ENCODE measurements around the gene SLC5A2. TPM values are rescaled to one million over a fixed set of nuclear protein-coding genes. Genes with fewer than 3 reads are reported as not detected.

SLC5A2 gene
- total RNA-seq, 1 donor from 2014 or later = not detected

DNA sequence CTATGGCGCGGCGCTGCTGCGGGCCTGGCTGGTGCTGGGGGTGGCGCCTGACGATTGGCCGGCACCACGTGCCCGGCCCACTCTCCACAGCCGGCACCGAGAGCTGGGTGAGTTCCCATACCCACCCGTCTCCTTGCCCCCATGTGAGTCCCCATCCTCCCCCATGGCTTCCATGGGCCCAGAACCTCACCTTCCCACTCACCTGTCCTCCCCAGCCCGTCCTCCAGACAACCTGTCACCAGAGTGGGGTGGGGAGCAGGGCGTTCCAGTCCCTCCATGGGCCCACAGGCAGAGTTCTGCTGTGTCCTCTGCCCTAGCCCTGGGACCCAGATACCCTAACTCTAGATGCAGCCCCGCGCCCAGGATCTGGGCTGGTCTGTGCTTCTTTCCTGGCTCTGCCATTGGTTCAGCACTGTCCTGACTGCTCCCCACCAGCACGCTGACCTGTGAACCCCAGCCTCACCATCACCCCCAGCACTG is 18.1 kb upstream of the SLC5A2 start:
- H3K9me3 Mint-ChIP-seq (ENCODE audit: unreplicated experiment) = peaks cover 10% of the 10 kb centered on the region
- no peak overlapping the region for H3K27ac Mint-ChIP-seq (ENCODE audit: unreplicated experiment)
- H3K4me1 Mint-ChIP-seq (ENCODE audit: low read depth, unreplicated experiment) = peaks cover 3% of the 10 kb centered on the region
- H3K27me3 Mint-ChIP-seq (ENCODE audit: unreplicated experiment) = peaks cover 4% of the 10 kb centered on the region
- H3K4me3 Mint-ChIP-seq (ENCODE audit: unreplicated experiment) = no peak overlapping the region
- no peaks in the 10 kb centered on the region for H3K36me3 Mint-ChIP-seq (ENCODE audit: unreplicated experiment)
- TF ChIP-seq, protein P1, sequence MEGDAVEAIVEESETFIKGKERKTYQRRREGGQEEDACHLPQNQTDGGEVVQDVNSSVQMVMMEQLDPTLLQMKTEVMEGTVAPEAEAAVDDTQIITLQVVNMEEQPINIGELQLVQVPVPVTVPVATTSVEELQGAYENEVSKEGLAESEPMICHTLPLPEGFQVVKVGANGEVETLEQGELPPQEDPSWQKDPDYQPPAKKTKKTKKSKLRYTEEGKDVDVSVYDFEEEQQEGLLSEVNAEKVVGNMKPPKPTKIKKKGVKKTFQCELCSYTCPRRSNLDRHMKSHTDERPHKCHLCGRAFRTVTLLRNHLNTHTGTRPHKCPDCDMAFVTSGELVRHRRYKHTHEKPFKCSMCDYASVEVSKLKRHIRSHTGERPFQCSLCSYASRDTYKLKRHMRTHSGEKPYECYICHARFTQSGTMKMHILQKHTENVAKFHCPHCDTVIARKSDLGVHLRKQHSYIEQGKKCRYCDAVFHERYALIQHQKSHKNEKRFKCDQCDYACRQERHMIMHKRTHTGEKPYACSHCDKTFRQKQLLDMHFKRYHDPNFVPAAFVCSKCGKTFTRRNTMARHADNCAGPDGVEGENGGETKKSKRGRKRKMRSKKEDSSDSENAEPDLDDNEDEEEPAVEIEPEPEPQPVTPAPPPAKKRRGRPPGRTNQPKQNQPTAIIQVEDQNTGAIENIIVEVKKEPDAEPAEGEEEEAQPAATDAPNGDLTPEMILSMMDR (IDR thresholded peaks at IDR 0.05; ENCODE audit: partially characterized antibody, unreplicated experiment) = no peak
- no peak for DNase-seq

DNA sequence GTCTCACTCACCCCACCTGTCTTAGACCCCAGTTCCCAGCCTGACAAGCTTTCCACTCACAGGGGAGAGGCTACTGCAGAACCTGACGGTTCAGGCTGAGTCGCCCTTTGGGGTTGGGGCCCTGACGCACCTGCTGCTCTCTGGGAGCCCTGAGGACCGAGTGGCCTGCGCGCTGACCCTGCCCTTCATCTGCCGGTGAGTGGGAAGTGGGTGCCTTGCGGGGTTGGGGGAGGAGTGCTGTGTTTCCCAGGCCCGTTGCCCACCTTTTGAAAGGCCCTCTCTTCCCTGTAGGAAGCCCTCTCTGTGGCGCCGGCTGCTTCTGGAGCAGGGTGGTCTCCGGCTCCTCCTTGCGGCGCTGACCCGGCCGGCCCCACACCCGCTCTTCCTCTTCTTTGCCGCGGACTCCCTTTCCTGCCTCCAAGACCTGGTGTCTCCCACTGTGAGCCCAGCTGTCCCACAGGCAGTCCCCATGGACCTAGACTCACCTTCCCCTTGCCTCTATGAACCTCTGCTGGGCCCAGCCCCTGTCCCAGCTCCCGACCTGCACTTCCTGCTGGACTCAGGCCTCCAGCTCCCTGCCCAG is 17.0 kb upstream of the SLC5A2 start:
- DNase-seq = no peak
- TF ChIP-seq, protein P1 (IDR thresholded peaks at IDR 0.05; ENCODE audit: partially characterized antibody, unreplicated experiment) = no peak
- peaks cover 6% of the 10 kb centered on the region for H3K9me3 Mint-ChIP-seq (ENCODE audit: unreplicated experiment)
- H3K4me1 Mint-ChIP-seq (ENCODE audit: low read depth, unreplicated experiment) = no peaks in the 10 kb centered on the region
- no peak overlapping the region for H3K27ac Mint-ChIP-seq (ENCODE audit: unreplicated experiment)
- no peaks in the 10 kb centered on the region for H3K36me3 Mint-ChIP-seq (ENCODE audit: unreplicated experiment)
- H3K27me3 Mint-ChIP-seq (ENCODE audit: unreplicated experiment) = peaks cover 2% of the 10 kb centered on the region
- H3K4me3 Mint-ChIP-seq (ENCODE audit: unreplicated experiment) = no peak overlapping the region

DNA sequence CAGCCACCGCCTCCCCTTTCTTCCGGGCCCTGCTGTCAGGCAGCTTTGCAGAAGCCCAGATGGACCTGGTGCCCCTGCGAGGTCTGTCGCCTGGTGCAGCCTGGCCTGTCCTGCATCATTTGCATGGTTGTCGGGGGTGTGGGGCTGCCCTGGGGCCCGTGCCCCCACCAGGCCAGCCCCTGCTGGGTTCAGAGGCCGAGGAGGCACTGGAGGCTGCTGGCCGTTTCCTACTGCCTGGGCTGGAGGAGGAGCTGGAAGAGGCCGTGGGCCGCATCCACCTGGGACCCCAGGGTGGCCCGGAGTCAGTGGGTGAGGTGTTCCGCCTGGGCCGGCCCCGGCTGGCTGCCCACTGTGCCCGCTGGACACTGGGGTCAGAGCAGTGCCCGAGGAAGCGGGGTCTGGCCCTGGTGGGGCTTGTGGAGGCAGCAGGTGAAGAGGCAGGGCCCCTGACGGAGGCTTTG is 16.5 kb upstream of the SLC5A2 start:
- peaks cover 4% of the 10 kb centered on the region for H3K9me3 Mint-ChIP-seq (ENCODE audit: unreplicated experiment)
- no peak overlapping the region for H3K27ac Mint-ChIP-seq (ENCODE audit: unreplicated experiment)
- H3K27me3 Mint-ChIP-seq (ENCODE audit: unreplicated experiment) = peaks cover 6% of the 10 kb centered on the region
- no peak overlapping the region for H3K4me3 Mint-ChIP-seq (ENCODE audit: unreplicated experiment)
- peaks cover 5% of the 10 kb centered on the region for H3K4me1 Mint-ChIP-seq (ENCODE audit: low read depth, unreplicated experiment)
- peaks cover 4% of the 10 kb centered on the region for H3K36me3 Mint-ChIP-seq (ENCODE audit: unreplicated experiment)
- no peak for DNase-seq
- TF ChIP-seq, protein P1 (IDR thresholded peaks at IDR 0.05; ENCODE audit: partially characterized antibody, unreplicated experiment) = no peak

DNA sequence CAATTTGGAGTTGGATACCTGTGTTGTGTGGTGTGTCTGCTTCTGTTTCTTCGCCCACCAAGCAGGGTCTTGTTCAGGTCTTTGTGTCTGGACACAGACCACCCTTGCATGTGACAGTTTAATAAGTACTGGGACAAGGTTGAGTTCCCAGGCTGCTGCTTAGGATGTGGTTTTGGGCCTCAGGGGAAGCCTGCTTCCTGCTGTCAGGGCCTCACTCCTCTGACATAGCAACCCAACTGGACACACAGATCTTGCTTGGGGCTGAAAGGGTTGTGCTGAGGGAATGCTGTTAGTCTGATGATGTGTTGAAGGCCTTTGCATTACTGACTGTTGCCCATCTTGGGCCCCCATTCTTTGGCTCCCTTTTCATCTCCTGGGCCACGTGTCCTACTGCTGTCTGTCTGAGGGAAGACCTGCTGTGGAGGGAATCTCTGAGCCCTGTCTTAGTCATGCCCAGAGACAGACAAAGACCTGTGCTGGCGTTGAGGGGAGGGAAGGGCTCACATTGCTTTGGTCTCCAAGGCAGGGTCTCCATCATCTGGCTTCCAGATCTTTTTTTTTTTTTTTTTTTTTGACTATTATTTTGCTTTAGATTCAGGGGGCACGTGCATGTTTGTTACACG is 15.7 kb upstream of the SLC5A2 start:
- Mint-ChIP-seq H3K36me3 (ENCODE audit: unreplicated experiment) (peaks cover 4% of the 10 kb centered on the region), H3K9me3 (ENCODE audit: unreplicated experiment) (peaks cover 4% of the 10 kb centered on the region), H3K4me3 (ENCODE audit: unreplicated experiment) (no peak overlapping the region), H3K4me1 (ENCODE audit: low read depth, unreplicated experiment) (peaks cover 8% of the 10 kb centered on the region), H3K27ac (ENCODE audit: unreplicated experiment) (no peak overlapping the region), H3K27me3 (ENCODE audit: unreplicated experiment) (peaks cover 6% of the 10 kb centered on the region)
- TF ChIP-seq, protein P1 (IDR thresholded peaks at IDR 0.05; ENCODE audit: partially characterized antibody, unreplicated experiment) = no peak
- no peak for DNase-seq

DNA sequence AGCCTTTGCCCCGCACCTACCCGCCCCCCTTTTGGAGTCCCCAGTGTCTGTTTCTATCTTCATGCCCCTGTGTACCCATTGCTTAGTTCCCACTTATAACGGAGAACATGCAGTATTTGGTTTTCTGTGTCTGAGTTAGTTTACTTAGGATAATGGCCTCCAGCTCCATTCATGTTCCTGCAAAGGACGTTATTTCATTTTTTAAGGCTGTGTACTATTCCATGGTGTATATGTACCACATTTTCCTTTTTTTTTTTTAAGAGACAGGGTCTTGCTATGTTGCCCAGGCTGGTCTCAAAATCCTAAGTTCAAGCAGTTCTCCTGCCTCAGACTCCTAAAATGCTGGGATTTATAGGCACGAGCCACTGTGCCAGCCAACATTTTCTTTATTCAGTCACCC is 15.1 kb upstream of the SLC5A2 start:
- Mint-ChIP-seq H3K27ac (ENCODE audit: unreplicated experiment) (no peak overlapping the region), H3K4me1 (ENCODE audit: low read depth, unreplicated experiment) (peaks cover 8% of the 10 kb centered on the region), H3K27me3 (ENCODE audit: unreplicated experiment) (peaks cover 9% of the 10 kb centered on the region), H3K36me3 (ENCODE audit: unreplicated experiment) (peaks cover 4% of the 10 kb centered on the region), H3K4me3 (ENCODE audit: unreplicated experiment) (no peak overlapping the region), H3K9me3 (ENCODE audit: unreplicated experiment) (peaks cover 4% of the 10 kb centered on the region)
- TF ChIP-seq, protein P1 (IDR thresholded peaks at IDR 0.05; ENCODE audit: partially characterized antibody, unreplicated experiment) = no peak
- DNase-seq = no peak
